Stimulated activated naive CD4-positive, alpha-beta T cell (primary cell): Measurements from ENCODE around the gene PDE3A.
"Not testable (repeated sequence)": the region's sequence is repeated elsewhere in the genome, so short reads cannot be mapped to it uniquely, and the experiment has no call there.

ENCODE experiments used
- DNase-seq, 6 experiments: peaks; one replicate each; lab custom pipeline; 2025; lab: John Stamatoyannopoulos, UW

PDE3A gene

GRCh38 chr12:20615020-20615419 is 246.7 kb downstream of the PDE3A start:
- not testable (repeated sequence) for DNase-seq

GRCh38 chr12:20616093-20616492 is 247.8 kb downstream of the PDE3A start:
- DNase-seq, result no peak

DNA sequence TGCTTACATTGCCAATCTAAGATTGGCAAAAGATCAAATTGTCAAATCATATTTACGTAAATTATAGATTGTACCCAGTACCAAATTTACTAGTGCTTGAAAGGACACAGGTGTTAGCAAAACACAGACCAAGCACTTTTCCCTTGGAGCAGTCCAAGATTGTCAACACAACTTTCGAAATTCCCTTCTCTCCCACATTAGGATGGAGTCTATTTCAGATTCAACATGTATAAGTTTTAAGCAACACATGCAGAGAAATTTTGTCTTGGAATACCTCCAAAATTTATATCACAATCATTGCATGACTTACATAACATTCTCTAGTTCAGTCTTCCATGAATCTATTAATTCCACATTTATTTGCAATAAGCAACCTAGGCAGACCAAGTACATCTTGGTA is 251.9 kb downstream of the PDE3A start:
- no peak for DNase-seq

- no peak for DNase-seq
These were observed 256.4 kb downstream of the PDE3A start for GRCh38 chr12:20624718-20625117.

DNA sequence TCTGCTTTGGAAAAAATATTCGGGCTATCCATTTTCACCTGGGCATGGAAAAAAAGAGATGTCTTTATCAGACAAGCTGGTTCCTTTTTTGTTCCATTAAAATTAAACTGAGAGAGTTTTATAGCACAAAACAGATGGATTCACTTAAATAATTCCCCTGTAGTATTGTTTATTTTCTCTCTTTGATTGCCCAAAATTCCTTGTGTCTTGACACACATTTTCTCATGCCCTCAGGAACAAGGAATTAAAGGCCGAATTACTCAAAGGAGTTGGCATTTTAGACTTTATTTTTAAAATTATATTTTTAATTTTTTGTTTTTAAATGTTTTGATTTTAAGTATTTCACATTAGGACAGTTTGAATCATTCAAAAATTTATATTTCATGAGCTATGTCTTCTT is 257.2 kb downstream of the PDE3A start:
- DNase-seq, result no peak

GRCh38 chr12:20627001-20627588 is 258.8 kb downstream of the PDE3A start:
- no peak for DNase-seq

- no peak for DNase-seq
These were observed 260.0 kb downstream of the PDE3A start for GRCh38 chr12:20628226-20628787.

DNA sequence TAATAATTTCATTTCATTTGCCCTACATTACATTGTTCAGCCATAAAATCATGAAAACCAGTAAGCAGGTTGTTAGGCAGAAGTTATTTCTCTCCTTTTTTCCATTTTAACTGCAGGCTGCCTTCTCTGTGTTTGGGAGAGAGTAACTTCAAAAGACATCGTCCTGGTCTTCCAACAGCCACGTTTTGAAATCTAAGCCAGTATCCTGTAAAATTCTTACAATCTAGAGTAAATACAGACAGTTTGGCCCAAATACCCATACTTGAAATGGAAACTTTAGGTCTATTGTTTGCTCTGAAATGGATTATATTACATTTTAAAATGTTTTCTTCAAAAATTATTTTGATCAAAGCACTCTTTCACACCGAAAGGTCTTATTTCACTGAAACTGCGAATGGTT is 260.7 kb downstream of the PDE3A start:
- no peak for DNase-seq

- no peak for DNase-seq
These were observed 261.2 kb downstream of the PDE3A start for GRCh38 chr12:20629414-20630156.

GRCh38 chr12:20631711-20632110 is 263.4 kb downstream of the PDE3A start:
- DNase-seq, result no peak

DNA sequence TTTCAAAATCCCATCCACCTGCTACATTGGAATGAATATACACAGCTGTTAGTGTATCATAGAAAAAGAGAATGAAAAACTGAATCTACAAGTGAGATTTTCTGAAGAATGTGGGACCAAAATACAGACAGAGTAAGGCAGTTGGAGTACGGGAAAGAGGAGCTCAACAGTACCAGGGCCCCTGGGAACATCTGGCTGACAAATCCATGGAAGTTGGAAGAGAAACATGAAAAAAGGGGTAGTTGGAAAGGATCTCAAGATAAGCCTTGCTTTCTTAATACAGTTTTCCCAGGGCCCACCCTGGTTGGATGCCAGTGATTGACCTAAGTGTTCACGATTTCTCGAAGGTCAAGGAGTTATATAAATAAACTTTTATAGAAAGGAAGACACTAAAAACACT is 272.8 kb downstream of the PDE3A start:
- DNase-seq, result no peak

- DNase-seq, result no peak
These were observed 275.5 kb downstream of the PDE3A start for GRCh38 chr12:20643822-20644221.

- no peak for DNase-seq
These were observed 278.0 kb downstream of the PDE3A start for GRCh38 chr12:20646239-20646827.

DNA sequence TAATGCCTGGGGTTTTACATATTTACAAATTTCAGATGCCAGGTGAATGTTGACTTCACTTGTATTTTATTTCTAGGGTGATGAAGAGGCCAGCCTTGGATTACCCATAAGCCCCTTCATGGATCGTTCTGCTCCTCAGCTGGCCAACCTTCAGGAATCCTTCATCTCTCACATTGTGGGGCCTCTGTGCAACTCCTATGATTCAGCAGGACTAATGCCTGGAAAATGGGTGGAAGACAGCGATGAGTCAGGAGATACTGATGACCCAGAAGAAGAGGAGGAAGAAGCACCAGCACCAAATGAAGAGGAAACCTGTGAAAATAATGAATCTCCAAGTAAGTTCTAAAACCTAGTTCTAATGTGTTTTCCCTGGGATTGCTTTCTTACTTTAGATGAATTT is 285.5 kb downstream of the PDE3A start:
- DNase-seq, result no peak

DNA sequence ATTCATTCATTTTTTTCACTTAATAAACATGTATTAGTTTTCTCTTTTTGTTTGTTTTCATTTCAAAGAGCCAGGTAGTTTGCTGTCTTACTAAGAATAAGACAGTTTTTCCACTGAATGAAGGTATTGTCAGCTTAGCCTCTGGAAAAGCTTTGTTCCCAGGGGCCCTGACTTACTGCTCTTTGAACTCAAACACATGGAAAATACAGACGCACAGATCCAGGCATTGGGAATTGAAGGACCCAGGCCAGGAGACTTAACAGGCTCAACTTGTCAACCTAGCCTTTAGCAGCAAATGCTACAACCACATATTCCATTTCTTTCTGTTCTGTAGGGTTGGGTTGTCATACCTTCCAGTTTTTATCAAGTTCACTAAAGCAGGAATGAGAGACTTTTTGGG is 288.3 kb downstream of the PDE3A start:
- no peak for DNase-seq

GRCh38 chr12:20657496-20657895 is 289.2 kb downstream of the PDE3A start:
- no peak for DNase-seq

GRCh38 chr12:20681334-20681733 is 313.0 kb downstream of the PDE3A start:
- DNase-seq, result no peak

GRCh38 chr12:20695232-20695631 is 326.9 kb downstream of the PDE3A start, which contains the start of gene SLCO1C1:
Gene SLCO1C1, plus strand, starts transcription at chr12:20695332. Its CDS starts 4,245 bp downstream, at chr12:20699577.
- DNase-seq, result no peak

DNA sequence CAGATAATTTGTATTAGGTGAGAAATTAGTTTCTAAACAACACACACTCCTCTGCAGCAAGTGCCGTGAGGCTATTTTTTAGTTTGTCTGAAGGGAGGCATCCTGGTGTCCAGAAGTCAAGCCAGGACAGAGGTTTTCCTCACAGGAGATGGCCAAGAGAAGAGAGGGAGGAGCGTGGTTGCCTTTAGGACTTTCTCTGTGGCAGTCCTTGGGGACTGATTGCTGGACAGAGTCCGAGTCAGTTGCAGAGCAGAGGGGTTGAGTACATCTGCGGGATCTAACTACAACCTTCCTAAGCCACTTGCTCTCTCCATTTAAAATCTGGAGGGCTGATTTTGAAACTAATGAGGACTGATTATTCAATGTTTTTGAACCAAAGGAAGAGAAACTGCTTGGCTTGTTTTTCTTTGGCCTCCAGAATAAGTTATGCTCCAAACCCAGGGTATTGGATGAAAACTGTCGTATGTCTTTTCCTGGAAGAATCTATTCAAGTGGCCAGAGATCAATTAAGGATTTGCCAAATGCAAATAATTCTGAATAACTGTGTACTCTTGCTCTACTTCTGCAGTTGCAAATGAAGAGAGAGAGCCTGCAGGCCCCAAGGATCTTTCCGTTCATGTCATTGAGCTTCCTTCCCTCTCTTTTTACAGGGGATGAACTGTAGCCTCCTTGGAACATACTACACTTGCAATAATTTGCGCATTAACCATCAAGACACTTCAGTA is 328.0 kb downstream of the PDE3A start:
- DNase-seq, result no peak

GRCh38 chr12:20701106-20701505 is 332.8 kb downstream of the PDE3A start:
- no peak for DNase-seq

DNA sequence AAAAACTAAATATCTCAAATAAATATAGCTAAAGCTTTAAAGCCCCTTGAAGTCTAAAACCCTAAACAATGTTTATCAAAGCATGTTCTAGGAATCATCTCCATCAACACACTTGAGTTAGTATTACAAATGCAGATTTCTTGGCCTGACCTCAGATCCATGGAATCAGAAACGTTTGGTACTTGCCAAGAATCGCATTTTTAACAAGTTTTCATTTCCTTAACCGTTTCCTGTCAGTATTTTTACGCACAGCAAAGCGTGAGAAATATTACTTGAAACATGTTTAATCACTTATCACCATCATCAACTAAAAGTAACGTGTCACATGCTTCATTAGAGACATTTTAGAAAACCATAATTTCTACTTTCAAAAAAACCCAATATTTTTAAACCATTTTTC is 336.5 kb downstream of the PDE3A start:
- no peak for DNase-seq

GRCh38 chr12:20711846-20712245 is 343.5 kb downstream of the PDE3A start:
- no peak for DNase-seq
